Calu3 (cell line): ENCODE measurements around the gene PPP1R12B. TPM values are rescaled to one million over a fixed set of nuclear protein-coding genes. Genes with fewer than 3 reads are reported as not detected.

Source experiments
- BruUV-seq: library from RNA; stranded (reverse); fragments of 400-500 nt; replicated peaks from 2 replicates; lab custom pipeline; 2021; lab: Mats Ljungman, UMichigan
- CTCF ChIA-PET: fragments of 300-600 bp; sonication (Branson Sonifier 250); formaldehyde crosslinking; loops from one replicate; lab custom pipeline; 2022; ENCODE audit warnings: antibody characterized with exemption; lab: Charles Lee
- DNase-seq: peaks from one replicate; pipeline ENCODE4 v3.0.0; 2022
- H3K27ac Mint-ChIP-seq: one replicate; pipeline ENCODE4 v1.8.0; 2022; ENCODE audit warnings: mixed read lengths; ENCODE audit not compliant: unreplicated experiment
- H3K27me3 Mint-ChIP-seq: one replicate; pipeline ENCODE4 v1.8.0; 2022; ENCODE audit warnings: mixed read lengths; ENCODE audit not compliant: unreplicated experiment
- H3K36me3 Mint-ChIP-seq: one replicate; pipeline ENCODE4 v1.8.0; 2022; ENCODE audit warnings: mild to moderate bottlenecking, moderate library complexity, mixed read lengths; ENCODE audit not compliant: insufficient read depth, unreplicated experiment
- H3K4me1 Mint-ChIP-seq: one replicate; pipeline ENCODE4 v1.8.0; 2022; ENCODE audit warnings: mild to moderate bottlenecking, low read depth, mixed read lengths; ENCODE audit not compliant: unreplicated experiment
- H3K4me3 Mint-ChIP-seq: one replicate; pipeline ENCODE4 v1.8.0; 2022; ENCODE audit warnings: mild to moderate bottlenecking, low read depth, moderate library complexity, mixed read lengths; ENCODE audit not compliant: unreplicated experiment
- H3K9me3 Mint-ChIP-seq: one replicate; pipeline ENCODE4 v1.8.0; 2022; ENCODE audit warnings: low read depth, mixed read lengths; ENCODE audit not compliant: unreplicated experiment
- CTCF ChIP-seq: fragments of 200-600 bp; IDR thresholded peaks from one replicate; pipeline ENCODE4 v1.8.0; 2022; ENCODE audit warnings: antibody characterized with exemption; ENCODE audit not compliant: unreplicated experiment
- intact Hi-C: fragments of 100-400 bp; cut with micrococcal nuclease; formaldehyde crosslinking; loops from one replicate; pipeline ENCODE4 v1.10.0; 2022; ENCODE audit not compliant: unreplicated experiment
- total RNA-seq: library from RNA; stranded (reverse); gene quantifications from 2 replicates; pipeline ENCODE4 v1.2.3, GENCODE V29; 2022

Gene PPP1R12B
- total RNA-seq, 1 experiment from 2014 or later: 31.8 TPM

- DNase-seq: peak; percentile 45
- Mint-ChIP-seq H3K36me3 (no peaks in the 10 kb centered on the region), H3K4me1 (peaks cover 74% of the 10 kb centered on the region), H3K27me3 (no peaks in the 10 kb centered on the region), H3K27ac (no peak overlapping the region), H3K9me3 (no peaks in the 10 kb centered on the region), H3K4me3 (no peak overlapping the region)
- CTCF ChIA-PET: interaction anchor here (1.6 kb wide), 1 partner anchor 9 kb away, joined by 5 read pairs; no protein-coding TSS in a partner anchor
- intact Hi-C loops: no loop called here
- no TSS peak for BruUV-seq
- TF ChIP-seq CTCF: no peak
Observed at GRCh38 chr1:202590975-202591411, 242.5 kb downstream of the PPP1R12B start.

- intact Hi-C loops: no loop called here
- Mint-ChIP-seq H3K4me1 (peaks cover 69% of the 10 kb centered on the region), H3K9me3 (no peaks in the 10 kb centered on the region), H3K27me3 (no peaks in the 10 kb centered on the region), H3K36me3 (no peaks in the 10 kb centered on the region), H3K4me3 (no peak overlapping the region), H3K27ac (no peak overlapping the region)
- no peak for DNase-seq
- CTCF ChIA-PET: interaction anchor here (1.6 kb wide), 1 partner anchor 9 kb away, joined by 5 read pairs; no protein-coding TSS in a partner anchor
- no TSS peak for BruUV-seq
- no peak for TF ChIP-seq CTCF
Observed at GRCh38 chr1:202591515-202591914, 243.0 kb downstream of the PPP1R12B start.

- CTCF ChIA-PET: interaction anchor here (1.6 kb wide), 1 partner anchor 8 kb away, joined by 5 read pairs; no protein-coding TSS in a partner anchor
- peaks cover 62% of the 10 kb centered on the region for H3K4me1 Mint-ChIP-seq
Observed at GRCh38 chr1:202592146-202592545, 243.6 kb downstream of the PPP1R12B start.

GRCh38 chr1:202593845-202594244, 245.3 kb downstream of the PPP1R12B start:
- no TSS peak for BruUV-seq
- peaks cover 45% of the 10 kb centered on the region for H3K4me1 Mint-ChIP-seq
- no peak for TF ChIP-seq CTCF
- peak; percentile 59 for DNase-seq
- CTCF ChIA-PET: interaction anchor here (0.6 to 1.1 kb wide), 2 partner anchors 45 to 129 kb away, joined by 3 to 4 read pairs; no protein-coding TSS in a partner anchor
- peak overlapping the region; percentile 28 for H3K27ac Mint-ChIP-seq
- H3K27me3 Mint-ChIP-seq: no peaks in the 10 kb centered on the region
- no peaks in the 10 kb centered on the region for H3K36me3 Mint-ChIP-seq
- H3K9me3 Mint-ChIP-seq: no peaks in the 10 kb centered on the region
- intact Hi-C loops: no loop called here
- H3K4me3 Mint-ChIP-seq: peak overlapping the region; percentile 11

More at GRCh38 chr1:202592146-202592545, 243.6 kb downstream of the PPP1R12B start:
- TF ChIP-seq CTCF: no peak
- H3K9me3 Mint-ChIP-seq: no peaks in the 10 kb centered on the region
- H3K27ac Mint-ChIP-seq: no peak overlapping the region
- H3K36me3 Mint-ChIP-seq: no peaks in the 10 kb centered on the region
- intact Hi-C loops: no loop called here
- no peak for DNase-seq
- no peaks in the 10 kb centered on the region for H3K27me3 Mint-ChIP-seq
- H3K4me3 Mint-ChIP-seq: no peak overlapping the region
- no TSS peak for BruUV-seq
